Caki2 (cell line): ENCODE results near the gene PRKD2. TPM values are rescaled to one million over a fixed set of nuclear protein-coding genes. Genes with fewer than 3 reads are reported as not detected.
"Not testable (repeated sequence)": the region's sequence is repeated elsewhere in the genome, so short reads cannot be mapped to it uniquely, and the experiment has no call there.

ENCODE experiments used
- DNase-seq: peaks from one replicate; pipeline ENCODE4 v3.0.0-alpha.2; 2015; ENCODE audit warnings: low read depth
- in situ Hi-C: cut with HindIII; loops from 2 replicates; pipeline ENCODE4 v1.10.0; 2016; ENCODE audit warnings: low sequenced_read_pairs, low pct_unique_long_range_greater_than_20kb, mixed read lengths
- total RNA-seq: library from RNA; depleted of rRNA; stranded (reverse); fragments of >200 nt; shearing (Covaris generic); gene quantifications from 2 replicates; pipeline ENCODE4 v1.2.3, GENCODE V29; 2014; ENCODE audit warnings: low replicate concordance

PRKD2 gene
- total RNA-seq, 1 experiment from 2014 or later, result 17.8 TPM

DNA sequence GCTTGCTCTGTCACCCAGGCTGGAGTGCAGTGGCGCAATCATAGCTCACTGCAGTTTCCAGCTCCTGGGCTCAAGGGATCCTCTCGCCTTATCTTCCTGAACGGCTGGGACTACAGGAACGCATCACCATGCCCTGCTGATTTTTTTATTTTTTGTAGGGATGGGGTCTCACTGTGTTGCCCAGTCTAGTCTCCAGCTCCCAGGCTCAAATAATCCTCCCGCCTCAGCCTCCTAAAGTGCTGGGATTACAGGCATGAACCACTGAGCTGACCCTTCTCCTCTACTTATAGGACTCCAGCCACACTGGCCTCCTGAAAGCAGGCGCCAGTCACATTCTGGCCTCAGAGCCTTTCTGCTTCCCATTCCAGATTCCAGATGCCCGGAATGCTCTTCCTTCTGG lies 66.5 kb downstream of the PRKD2 start:
- DNase-seq, result no peak
- in situ Hi-C loops, result no loop called here

DNA sequence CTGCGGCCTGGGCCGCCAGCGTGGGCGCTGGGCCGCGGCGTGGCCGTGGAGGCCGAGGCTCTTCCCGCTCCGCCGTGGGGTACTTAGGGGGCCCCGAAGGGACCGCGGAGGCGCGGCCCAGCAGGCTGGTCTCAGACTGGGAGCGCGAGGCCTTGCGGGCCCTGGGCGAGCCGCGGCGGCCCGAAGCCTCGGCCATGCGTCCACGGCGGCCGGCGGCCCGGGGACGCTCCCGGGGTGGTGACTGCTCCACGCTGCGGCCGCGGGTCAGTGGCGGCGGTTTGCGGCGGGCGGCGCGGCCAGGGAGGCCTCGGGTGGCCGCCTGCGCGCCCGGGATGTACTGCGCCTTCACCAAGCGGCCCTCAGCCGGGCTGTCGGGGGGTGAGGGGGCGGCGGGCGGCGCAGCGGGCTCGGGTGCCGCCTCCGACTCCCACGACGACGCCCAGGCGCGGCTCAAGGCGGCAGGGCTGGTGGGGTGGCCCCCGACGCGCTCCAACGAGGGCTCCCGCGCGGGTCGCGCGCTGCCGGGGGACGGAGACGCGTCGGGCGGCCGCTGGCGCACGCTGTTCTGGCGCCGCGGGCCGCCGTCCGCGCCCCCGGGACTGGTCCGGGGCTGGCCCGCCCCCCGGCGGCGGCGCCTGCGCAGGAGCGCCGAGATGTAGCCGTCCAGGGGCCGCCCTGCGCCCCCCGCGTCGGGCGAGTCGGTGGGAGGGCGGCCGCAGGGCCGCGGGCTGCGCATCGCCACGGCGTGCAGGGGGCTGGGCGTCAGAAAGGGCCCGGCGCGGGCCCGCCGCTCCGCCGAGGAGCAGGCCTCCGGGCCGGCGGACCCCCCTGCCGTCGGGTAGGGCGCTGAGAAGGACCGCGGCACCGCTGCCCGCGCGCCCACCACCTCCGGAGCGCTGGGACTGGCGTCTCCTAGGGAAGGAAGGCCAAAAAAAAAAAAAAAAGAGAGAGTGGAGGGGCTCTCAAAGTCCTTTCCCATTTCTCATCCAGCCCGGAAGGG lies 67.7 kb downstream of the PRKD2 start:
- in situ Hi-C loops, result no loop called here

DNA sequence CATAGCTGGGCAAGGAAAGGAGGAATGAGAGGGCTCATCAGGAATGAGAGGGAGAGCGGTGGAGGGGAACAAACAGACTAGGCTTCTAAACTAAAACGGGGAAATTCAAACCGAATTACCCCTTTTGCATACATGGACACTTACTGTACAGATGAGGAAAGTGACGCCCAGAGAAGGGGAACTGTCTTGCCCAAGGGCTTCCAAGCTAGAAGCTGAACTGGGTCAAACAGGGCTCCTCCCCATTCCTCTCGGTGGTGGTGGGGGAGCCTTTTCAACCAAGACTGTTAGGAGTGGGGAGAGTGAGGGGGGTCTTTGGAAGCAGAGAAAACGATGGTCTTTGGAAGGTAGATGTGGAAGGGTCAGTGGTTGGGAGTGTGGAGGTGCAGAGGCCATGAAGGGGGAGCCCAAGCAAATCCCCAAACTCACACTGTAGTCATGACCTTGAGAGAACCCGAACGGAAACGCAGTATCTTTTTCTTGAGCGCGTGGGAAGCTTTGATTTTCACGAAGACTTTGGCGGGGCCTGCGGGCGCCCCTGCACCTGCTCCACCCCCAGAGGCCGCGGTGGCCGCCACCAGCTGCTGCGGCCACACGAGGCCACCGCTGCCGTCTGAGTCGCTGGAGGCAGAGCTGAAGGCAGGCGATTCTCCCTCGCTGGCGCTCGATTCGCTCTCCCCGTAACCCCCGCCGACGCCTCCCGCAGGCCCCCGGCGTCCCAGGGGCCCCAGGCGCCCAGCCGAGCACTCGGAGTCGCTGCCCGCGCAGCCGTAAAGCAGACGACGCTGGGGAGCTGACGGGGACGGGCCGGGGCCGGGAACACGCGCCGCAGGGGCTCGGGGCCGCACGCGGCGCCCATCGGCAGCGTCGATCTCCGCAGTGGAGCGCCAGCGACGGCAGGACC lies 68.6 kb downstream of the PRKD2 start:
- no peak for DNase-seq
- in situ Hi-C loops, result no loop called here

More for the DNA sequence above, 67.7 kb downstream of the PRKD2 start:
- no peak for DNase-seq

DNA sequence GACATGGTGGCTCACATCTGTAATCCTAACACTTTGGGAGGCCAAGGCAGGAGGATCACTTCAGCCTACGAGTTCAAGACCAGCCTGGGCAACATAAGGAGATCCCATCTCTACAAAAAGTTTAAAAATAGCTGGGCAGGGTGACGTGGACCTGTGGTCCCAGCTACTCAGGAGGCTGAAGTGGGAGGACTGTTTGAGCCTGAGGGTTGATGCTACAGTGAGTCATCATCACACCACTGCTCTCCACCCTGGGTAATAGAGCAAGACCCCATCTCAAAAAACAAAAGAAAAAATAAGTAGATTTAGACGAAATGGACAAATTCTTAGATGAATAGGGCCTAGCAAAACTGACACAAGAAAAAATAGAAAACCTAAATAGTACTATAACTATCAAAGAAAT lies 70.5 kb downstream of the PRKD2 start:
- no peak for DNase-seq
- in situ Hi-C loops, result no loop called here

DNA sequence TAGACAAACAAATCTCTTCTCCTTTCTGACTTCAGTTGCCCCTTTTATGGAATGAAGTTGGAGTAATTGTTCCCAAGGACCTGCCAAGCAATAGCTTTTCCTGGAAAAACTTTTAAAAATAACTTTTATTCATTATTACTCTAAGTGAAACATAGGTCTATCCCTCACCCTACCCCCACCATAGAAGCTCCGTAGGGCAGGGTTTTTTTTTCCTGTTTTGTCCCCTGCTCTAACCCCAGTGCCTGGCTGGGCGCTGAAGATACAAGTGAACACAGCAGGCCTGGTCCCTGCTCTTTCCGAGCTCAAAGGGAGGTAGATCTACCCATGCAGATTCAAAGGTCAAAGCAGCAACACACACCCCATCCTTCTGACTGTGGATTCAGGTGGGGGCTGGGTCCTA lies 72.2 kb downstream of the PRKD2 start:
- in situ Hi-C loops, result no loop called here
- no peak for DNase-seq

DNA sequence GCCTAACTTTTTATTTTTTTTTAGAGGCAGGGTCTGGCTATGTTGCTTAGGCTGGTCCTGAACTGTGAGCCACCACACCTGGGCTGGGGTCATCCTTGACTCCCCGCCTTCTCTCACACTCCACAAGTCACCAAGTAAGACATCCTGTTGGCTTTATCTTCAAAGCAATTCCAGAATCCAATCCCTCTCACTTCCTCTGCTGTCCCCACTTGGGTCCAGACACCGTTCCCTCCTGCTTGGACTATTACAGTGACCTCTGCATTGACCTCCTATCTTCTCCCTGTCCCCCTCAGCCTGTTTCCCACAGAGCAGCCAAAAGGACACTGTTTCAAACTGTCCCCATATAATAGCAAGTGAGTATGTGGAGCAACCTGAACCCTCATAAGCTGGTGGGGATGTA lies 76.3 kb downstream of the PRKD2 start:
- in situ Hi-C loops, result no loop called here
- DNase-seq, result no peak

DNA sequence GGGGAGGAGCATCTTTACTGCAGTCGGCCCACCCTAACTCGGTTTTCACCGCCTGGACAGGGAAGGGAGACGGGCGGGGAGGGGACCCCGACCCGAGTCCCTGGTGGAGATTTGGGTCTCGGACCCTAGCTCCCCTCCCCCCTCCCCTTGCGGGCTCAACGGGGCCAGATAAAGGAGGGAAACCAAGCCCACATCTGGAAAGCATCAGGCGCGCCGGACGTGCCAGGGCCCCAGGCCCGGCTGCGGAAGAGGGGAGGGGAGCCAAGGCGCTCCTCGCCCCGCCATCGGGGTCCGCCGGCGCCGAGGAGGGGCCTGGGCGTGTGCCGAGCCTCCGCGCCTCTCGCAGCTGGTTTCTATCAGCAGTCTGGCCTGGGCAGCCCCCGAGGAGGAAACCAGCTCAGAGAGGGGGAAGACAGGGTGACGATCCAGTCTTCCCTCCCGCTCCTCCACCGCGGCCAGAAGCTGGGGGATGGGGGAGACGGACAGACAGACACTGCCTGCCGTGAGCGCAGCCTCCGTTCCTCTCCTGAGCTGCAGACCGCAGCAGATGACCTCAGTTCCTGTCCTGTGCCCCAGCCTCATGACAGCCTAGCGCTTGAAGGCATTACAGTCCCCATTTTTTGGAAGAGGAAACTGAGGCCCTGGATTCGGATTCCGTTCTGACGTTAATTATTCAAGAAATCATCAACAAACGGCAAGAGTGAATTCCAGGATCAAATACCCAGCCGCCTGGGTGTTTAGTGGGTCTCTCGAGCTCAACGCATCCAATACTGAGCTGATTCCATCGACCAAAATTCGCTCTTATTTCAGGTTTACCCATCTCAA lies 77.3 kb downstream of the PRKD2 start:
- DNase-seq, result no peak

DNA sequence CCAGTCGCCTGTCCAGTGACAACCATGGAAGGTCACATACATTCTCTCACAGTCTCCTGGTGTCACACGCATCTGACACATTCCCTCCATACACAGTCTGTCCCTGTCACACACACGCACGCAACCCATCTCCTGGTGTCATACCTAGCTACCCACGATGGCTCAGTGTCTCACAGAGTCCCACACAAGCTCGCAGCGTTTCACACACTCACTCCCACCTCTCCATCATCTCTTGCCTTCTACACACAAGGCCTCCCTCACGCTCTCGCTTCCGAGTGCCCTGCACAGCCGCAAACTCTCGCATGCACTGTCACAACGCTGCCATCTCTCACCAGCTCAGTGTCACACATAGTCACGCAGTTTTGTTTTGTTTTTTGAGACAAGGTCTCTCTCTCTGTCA lies 79.7 kb downstream of the PRKD2 start:
- in situ Hi-C loops, result no loop called here
- DNase-seq, result no peak

More for the DNA sequence above, 77.3 kb downstream of the PRKD2 start:
- in situ Hi-C loops, result no loop called here

DNA sequence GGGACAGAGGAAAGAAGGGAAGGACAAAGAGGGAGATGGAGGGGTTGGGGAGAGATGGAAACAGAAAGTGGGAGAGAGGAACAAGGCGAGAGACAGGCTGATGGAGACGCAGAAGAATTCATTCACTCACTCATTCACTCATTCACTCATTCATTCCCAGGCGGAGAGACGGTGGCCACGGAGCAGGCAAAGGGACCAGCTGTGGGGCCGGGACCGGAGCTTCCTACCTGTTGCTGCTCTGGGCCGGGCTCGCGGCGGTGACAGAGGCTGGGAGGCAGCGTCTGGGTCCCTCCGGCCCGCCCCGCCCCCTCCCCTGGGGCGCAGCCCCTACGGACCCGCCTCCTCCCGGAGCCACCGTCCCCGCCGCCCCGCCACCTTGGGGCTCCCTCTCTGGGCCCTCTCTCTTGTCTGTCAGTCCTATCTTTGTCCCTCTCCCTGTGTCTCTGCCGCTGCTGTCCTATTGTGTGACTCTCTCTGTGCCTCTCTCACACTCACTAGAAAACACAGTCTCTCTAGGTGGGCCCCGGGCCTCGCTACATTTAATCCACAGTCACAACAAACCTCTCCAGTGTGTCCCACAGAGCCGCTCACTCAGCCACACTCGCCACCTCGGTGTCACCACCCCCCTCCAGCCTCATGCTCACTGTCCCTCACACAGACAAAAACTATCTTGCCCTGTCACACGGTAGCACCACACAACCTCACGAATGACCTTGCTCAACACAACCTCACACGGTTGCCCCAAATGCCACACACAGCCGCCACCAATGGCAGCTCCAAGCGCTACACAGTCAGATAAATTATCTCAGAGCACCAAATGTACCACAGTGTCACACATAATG lies 80.8 kb downstream of the PRKD2 start, which contains the start of gene GNG8:
TSS of gene GNG8 (minus strand) at position 283 of the 842 bp plus-strand sequence. CDS start 1,520 bp downstream, outside the sequence.
- in situ Hi-C loops, result no loop called here
- no peak for DNase-seq

DNA sequence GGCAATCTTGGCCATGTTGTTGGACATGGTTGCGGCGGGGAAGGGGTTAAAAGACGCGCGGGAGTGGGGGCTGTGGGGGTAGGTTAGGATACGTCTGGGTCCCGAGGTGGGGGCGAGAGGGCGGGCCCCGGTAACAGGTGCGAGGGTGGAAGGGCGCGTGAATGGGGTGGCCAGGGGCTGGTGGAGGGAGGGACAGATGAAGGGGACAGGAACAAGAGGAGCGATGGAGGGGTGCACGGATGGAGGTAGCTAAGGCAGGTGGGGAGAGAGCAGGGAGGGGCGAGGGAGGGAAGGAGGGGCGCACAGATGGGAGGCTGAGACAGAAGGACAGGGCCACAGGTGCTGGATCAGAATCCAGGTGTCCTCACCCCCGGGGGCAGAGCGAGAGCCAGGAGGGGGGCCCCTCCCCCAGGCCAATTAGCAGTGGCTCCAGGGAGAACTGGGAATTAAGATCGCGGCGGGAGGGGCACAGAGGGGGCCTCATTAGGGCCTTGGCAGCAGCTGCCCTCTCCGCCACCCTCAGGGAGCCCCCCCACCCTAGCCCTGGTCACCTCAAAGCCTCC lies 82.2 kb downstream of the PRKD2 start:
- in situ Hi-C loops, result no loop called here
- DNase-seq, result no peak

DNA sequence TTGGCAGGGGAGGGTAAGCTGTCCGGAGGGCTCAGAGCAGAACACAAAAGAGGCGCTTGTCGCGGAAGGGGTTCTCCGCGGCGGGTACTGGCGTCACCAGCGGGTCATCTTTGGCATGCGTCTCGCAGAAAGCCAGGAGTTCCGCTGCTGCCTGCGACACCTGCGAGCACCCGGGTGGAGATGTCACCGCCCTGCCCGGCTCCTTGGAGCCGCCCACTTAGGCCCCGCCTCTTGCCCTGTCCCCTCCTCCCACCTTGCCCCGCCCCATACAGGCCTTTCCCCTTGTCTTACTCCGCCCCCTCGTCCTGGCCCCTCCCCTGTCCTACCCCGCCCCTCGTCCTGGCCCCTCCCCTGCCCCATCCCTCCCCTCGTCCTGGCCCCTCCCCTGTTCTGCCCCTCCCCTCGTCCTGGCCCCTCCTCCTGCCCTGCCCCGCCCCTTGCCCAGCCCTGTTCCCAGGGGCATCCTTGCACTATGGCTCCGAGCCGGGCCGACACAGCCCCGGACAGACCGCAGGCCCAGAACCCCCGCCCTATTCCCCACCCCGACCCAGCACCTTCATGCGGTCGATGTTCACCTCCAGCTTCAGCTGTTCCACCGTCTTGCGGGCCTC lies 82.8 kb downstream of the PRKD2 start:
- in situ Hi-C loops, result no loop called here
- peak; percentile 70 for DNase-seq

DNA sequence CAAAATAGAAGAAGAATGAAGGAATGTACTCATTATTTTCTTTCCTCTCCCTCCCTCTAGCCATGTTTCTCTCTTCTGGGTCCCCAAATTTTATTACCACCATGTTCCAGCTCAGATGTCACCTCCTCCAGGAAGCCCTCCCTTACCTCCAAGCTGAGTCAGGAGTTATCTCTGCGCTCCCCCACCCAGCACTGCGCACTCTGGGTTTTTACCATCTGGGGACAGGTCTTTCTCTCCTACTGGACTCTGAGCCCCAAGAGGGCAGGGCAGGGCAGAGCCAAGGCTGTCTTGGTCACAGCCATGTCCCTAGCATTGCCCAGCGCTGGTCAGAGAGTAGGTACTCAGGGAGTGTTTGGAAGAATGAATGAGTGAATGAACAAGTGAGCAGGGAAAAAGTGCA lies 83.8 kb downstream of the PRKD2 start:
- in situ Hi-C loops, result no loop called here
- no peak for DNase-seq

DNA sequence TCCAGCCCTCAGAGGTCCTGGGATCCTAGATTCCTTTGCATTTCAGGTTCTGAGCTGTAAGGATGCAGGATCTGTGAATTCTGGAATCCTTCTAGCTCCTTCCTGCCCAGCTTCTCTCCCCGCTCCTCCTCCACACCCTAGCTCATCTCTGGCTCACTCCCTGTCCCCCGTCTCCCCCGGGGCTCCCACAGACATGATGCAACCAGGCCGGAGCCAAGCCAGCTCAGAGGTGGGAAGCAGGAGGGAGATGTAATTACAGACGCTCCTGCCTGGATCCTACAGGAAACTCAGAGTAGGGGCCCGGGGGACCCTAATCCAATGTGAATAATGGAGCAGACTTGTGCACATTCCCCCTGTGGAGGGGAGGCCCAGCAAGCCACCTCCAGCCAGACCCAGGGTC lies 85.4 kb downstream of the PRKD2 start:
- in situ Hi-C loops, result no loop called here
- DNase-seq, result no peak

DNA sequence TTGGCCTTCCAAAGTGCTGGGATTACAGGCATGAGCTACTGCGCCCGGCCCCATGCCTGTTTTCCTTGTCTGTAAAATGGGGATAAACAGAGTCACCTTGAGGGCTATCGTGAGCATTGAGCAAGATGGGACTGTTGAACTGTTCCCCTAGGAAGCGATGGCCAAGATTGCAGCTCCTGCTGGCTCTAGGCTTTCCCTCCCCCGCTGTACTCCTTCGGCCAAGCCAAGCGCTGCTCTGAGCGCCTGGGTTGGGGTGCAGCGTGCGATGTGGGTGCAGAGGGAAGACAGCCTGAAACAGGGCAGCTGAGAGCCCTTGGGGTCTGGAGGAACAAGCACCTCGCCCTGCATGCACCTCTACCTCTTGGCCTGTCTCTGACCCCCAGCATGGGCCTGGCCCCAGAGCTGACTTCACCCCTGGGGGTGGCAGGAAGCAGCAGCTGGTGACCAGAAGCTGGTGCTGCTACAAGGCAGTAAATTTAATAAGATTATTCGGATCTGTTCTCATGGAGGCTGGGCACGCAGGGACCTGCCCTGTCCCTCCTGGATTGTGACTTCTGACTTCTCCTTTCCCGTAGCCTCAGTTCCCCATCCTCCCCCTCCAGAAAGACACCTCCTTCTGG lies 86.2 kb downstream of the PRKD2 start:
- no peak for DNase-seq
- in situ Hi-C loops, result no loop called here

DNA sequence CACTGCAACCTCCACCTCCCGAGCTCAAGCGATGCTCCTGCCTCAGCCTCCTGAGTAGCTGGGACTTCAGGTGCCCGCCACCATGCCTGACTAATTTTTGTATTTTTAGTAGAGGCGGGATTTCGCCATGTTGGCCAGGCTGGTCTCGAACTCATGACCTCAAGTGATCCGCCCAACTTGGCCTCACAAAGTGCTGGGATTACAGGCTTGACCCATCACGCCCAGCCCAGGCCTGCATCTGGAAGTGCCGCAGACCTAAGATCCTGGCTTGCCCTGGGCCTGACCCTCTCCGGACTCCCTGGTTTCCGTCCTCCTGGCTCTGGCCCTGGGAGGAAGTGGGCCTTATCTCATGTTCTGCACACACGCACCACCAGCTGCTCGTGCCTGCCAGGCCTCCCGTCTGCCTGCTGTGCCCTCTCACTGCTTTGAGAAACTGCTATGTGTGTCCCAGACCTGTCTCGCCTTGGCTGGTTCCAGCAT lies 87.3 kb downstream of the PRKD2 start:
- in situ Hi-C loops, result no loop called here
- DNase-seq, result no peak

DNA sequence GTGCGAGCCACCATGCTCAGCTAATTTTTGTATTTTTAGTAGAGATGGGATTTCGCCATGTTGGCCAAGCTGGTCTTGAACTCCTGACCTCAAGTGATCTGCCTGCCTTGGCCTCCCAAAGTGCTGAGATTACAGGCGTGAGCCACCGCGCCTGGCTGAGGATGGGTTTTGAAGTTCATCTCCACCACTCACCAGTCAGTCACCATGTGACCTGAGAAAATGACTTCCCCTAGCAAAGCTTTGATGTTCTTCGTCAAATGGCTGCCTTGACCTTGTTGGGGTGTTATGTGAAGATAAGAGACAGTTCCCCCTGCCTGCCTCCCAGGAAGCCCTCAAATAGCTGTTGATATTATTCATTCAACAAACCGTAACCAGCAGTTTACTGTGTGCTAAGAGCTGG lies 87.9 kb downstream of the PRKD2 start:
- in situ Hi-C loops, result not testable (repeated sequence)

More for the DNA sequence above, 87.9 kb downstream of the PRKD2 start:
- not testable (repeated sequence) for DNase-seq
